ENCODE data around the gene VAV3. TPM values are rescaled to one million over a fixed set of nuclear protein-coding genes. Genes with fewer than 3 reads are reported as not detected.

The VAV3 gene
- total and polyA plus RNA-seq, 9 of the 15 experiments (the other 6 are each of a cell fraction or from before 2014, with no cell fraction given), result not detected

- TF ChIP-seq ZBTB40 (IDR thresholded peaks at IDR 0.05), result no peak
- no peak for TF ChIP-seq ZBTB40 (CRISPR knock-in tag; IDR thresholded peaks at IDR 0.05)
- no peak for TF ChIP-seq HMGXB4 (CRISPR knock-in tag; IDR thresholded peaks at IDR 0.05)
- no peak for TF ChIP-seq DMBX1 (CRISPR knock-in tag; IDR thresholded peaks at IDR 0.05; ENCODE audit: borderline replicate concordance)
- no peak for TF ChIP-seq CXXC5 (CRISPR knock-in tag; IDR thresholded peaks at IDR 0.05)
Measured at GRCh38 chr1:107691540-107691939, 273.4 kb downstream of the VAV3 start (continued).
